Neural cell (in vitro differentiated cells): ENCODE data around the gene BABAM2.

ENCODE experiments used
- CTCF ChIP-seq: fragments of 450-650 bp; IDR thresholded peaks from 2 replicates; pipeline ENCODE4 v1.5.1; 2014; ENCODE audit warnings: antibody characterized with exemption, mild to moderate bottlenecking, moderate library complexity; ENCODE audit not compliant: poor library complexity, severe bottlenecking
- EP300 ChIP-seq: fragments of 450-650 bp; conservative IDR thresholded peaks from 2 replicates; pipeline ENCODE4 v1.6.1; 2014; ENCODE audit warnings: antibody characterized with exemption, mild to moderate bottlenecking, moderate library complexity; ENCODE audit not compliant: poor library complexity, severe bottlenecking
- EZH2 ChIP-seq: fragments of 200-600, 300-800 bp; shearing (Covaris generic), sonication (generic); IDR thresholded peaks from 2 replicates; pipeline ENCODE4 v1.6.1; 2014; ENCODE audit warnings: antibody characterized with exemption, low read length, borderline replicate concordance, mild to moderate bottlenecking; ENCODE audit not compliant: insufficient read depth, poor library complexity, severe bottlenecking
- MXI1 ChIP-seq: fragments of 450-650 bp; conservative IDR thresholded peaks from 2 replicates; pipeline ENCODE4 v1.6.1; 2014; ENCODE audit warnings: antibody characterized with exemption, mild to moderate bottlenecking; ENCODE audit not compliant: poor library complexity, severe bottlenecking
- POLR2AphosphoS5 ChIP-seq: IDR thresholded peaks from 2 replicates; pipeline ENCODE4 v1.6.1; 2012
- REST ChIP-seq: IDR thresholded peaks from 2 replicates; pipeline ENCODE4 v1.6.1; 2012; ENCODE audit warnings: borderline replicate concordance
- SMC3 ChIP-seq: fragments of 450-650 bp; conservative IDR thresholded peaks from 2 replicates; pipeline ENCODE4 v1.6.1; 2014; ENCODE audit warnings: antibody characterized with exemption, mild to moderate bottlenecking, moderate library complexity; ENCODE audit not compliant: poor library complexity
- TAF1 ChIP-seq: IDR thresholded peaks from 2 replicates; pipeline ENCODE4 v1.6.1; 2012; ENCODE audit warnings: low read depth

GRCh38 chr2:28357055-28357454, 466.5 kb downstream of the BABAM2 start:
- no peak for TF ChIP-seq CTCF
- no peak for TF ChIP-seq TAF1
- TF ChIP-seq EZH2 = no peak
- TF ChIP-seq POLR2AphosphoS5 = no peak
- TF ChIP-seq REST = no peak
- TF ChIP-seq MXI1 = no peak
- no peak for TF ChIP-seq EP300
- TF ChIP-seq SMC3 = no peak
